Lung (tissue), 12 donors: ENCODE results near the gene TTC1. TPM values are rescaled to one million over a fixed set of nuclear protein-coding genes. Genes with fewer than 3 reads are reported as not detected.

Experiments
- ATAC-seq: fragments of 200-7000 bp; cut with Tn5 transposase; one replicate; pipeline ENCODE4 v1.9.1; 2020; ENCODE audit warnings: moderate number of reproducible peaks; ENCODE audit not compliant: insufficient read depth, low FRiP score
- DNase-seq, 3 donors: peaks; one replicate each; pipeline ENCODE4 v3.0.0-alpha.2; 2013 to 2017
- H3K27ac ChIP-seq, 2 donors: one replicate each; pipeline ENCODE4 v1.5.1; 2013; ENCODE audit warnings: mild to moderate bottlenecking in 2 of 2, moderate library complexity in 2 of 2, control low read depth in 1 of 2, inconsistent platforms in 1 of 2, low read depth in 1 of 2, low read length in 1 of 2
- H3K27me3 ChIP-seq, 3 donors: one replicate each; pipeline ENCODE4 v1.5.1; 2013; ENCODE audit warnings: low read length in 2 of 3; ENCODE audit not compliant: control insufficient read depth in 3 of 3, insufficient read depth in 3 of 3
- H3K36me3 ChIP-seq, 4 donors: one replicate each; pipeline ENCODE4 v1.5.1; 2013; ENCODE audit warnings: low read length in 4 of 4, mild to moderate bottlenecking in 1 of 4, moderate library complexity in 1 of 4; ENCODE audit not compliant: control insufficient read depth in 4 of 4, insufficient read depth in 4 of 4
- H3K4me1 ChIP-seq, 5 donors: one replicate each; pipeline ENCODE4 v1.5.1; 2013; ENCODE audit warnings: low read length in 5 of 5, mild to moderate bottlenecking in 2 of 5, moderate library complexity in 1 of 5; ENCODE audit not compliant: control insufficient read depth in 5 of 5, insufficient read depth in 5 of 5
- H3K4me3 ChIP-seq: one replicate; pipeline ENCODE4 v1.5.1; 2013; ENCODE audit warnings: mild to moderate bottlenecking, control low read depth, moderate library complexity
- H3K9ac ChIP-seq, 2 donors: one replicate each; pipeline ENCODE4 v1.5.1; 2013; ENCODE audit warnings: low read length in 2 of 2, control low read depth in 1 of 2; ENCODE audit not compliant: insufficient read depth in 1 of 2
- H3K9me3 ChIP-seq, 4 donors: one replicate each; pipeline ENCODE4 v1.5.1; 2013; ENCODE audit warnings: low read length in 3 of 4, mild to moderate bottlenecking in 1 of 4, moderate library complexity in 1 of 4; ENCODE audit not compliant: control insufficient read depth in 4 of 4, insufficient read depth in 3 of 4
- CTCF ChIP-seq: IDR thresholded peaks from 2 replicates; pipeline ENCODE4 v1.5.1; 2012; ENCODE audit warnings: mild to moderate bottlenecking; ENCODE audit errors: control extremely low read depth, extremely low read depth
- WGBS, 2 donors: extraction: QIAGEN DNeasy Blood & Tissue Kit; methylation state at CpG; one replicate each; pipeline ENCODE4 v1.1.7; 2013; 5-methylcytosine and 5-hydroxymethylcytosine counted together
- polyA plus RNA-seq, 2 donors: library from polyadenylated mRNA; stranded (reverse); fragments of 200-250 nt; gene quantifications; one replicate each; pipeline ENCODE4 v1.2.1, GENCODE V29; 2013
- total RNA-seq, 2 donors: library from RNA; depleted of rRNA in 1 of 2; stranded (reverse); fragments of >200 nt in 1 of 2; gene quantifications; one replicate each; pipeline ENCODE4 v1.2.1, GENCODE V29; 2014 to 2021
- donor health status: control.
- donor health status: control.
- donor health status: Bipolar disorder and iron deficiency.
- donor health status: healthy.
- donor health status: DM: yes; HTN: yes; CAD: no.

Gene TTC1
- total and polyA plus RNA-seq, 4 donors = 37.3 to 47.5 (median 43.1) TPM

GRCh38 chr5:159971038-159971437, 37.9 kb upstream of the TTC1 start:
- ATAC-seq (no peak), DNase-seq (no peak)
- no peak overlapping the region for H3K4me3 ChIP-seq
- TF ChIP-seq CTCF = no peak
- H3K4me1 ChIP-seq = peaks cover 0 to 9% (median 0%) of the 10 kb centered on the region in 5 donors
- no peak overlapping the region for H3K9ac ChIP-seq
- H3K27ac ChIP-seq = no peak overlapping the region
- peaks cover 0 to 52% (median 43%) of the 10 kb centered on the region in 3 donors for H3K27me3 ChIP-seq
- no peaks in the 10 kb centered on the region for H3K36me3 ChIP-seq
- H3K9me3 ChIP-seq = no peaks in the 10 kb centered on the region
- 78 to 84% methylated on average over 4 of the region's 4 CpGs for WGBS, 2 donors

GRCh38 chr5:159971514-159971913, 37.4 kb upstream of the TTC1 start:
- DNase-seq (no peak), ATAC-seq (no peak)
- Histone ChIP-seq H3K36me3 (no peaks in the 10 kb centered on the region), H3K9ac (no peak overlapping the region), H3K4me1 (peaks cover 0 to 9% (median 0%) of the 10 kb centered on the region in 5 donors), H3K27ac (no peak overlapping the region), H3K27me3 (peaks cover 0 to 49% (median 43%) of the 10 kb centered on the region in 3 donors), H3K9me3 (no peaks in the 10 kb centered on the region), H3K4me3 (no peak overlapping the region)
- TF ChIP-seq CTCF = no peak
- WGBS, 2 donors = 32 to 41% methylated on average over 11 of the region's 11 CpGs

- DNase-seq = peak in 2 of 3 donors; percentile 18 to 40
- ATAC-seq = peak; percentile 64
- H3K9ac ChIP-seq = no peak overlapping the region
Measured at GRCh38 chr5:159971931-159972461, 36.9 kb upstream of the TTC1 start.

More at GRCh38 chr5:159971931-159972461, 36.9 kb upstream of the TTC1 start:
- peaks cover 0 to 46% (median 43%) of the 10 kb centered on the region in 3 donors for H3K27me3 ChIP-seq
- no peak for TF ChIP-seq CTCF
- H3K36me3 ChIP-seq = no peaks in the 10 kb centered on the region
- no peaks in the 10 kb centered on the region for H3K9me3 ChIP-seq
- 1 to 4% methylated on average over 60 to 76 of the region's 76 CpGs for WGBS, 2 donors
- H3K4me1 ChIP-seq = peaks cover 0 to 9% (median 0%) of the 10 kb centered on the region in 5 donors
- H3K4me3 ChIP-seq = peak overlapping the region; percentile 19
- H3K27ac ChIP-seq = no peak overlapping the region
